H1 (cell line): Measurements from ENCODE around the gene BTD. TPM values are rescaled to one million over a fixed set of nuclear protein-coding genes. Genes with fewer than 3 reads are reported as not detected.

ENCODE experiments used
- CTCF ChIA-PET: fragments of 300-600 bp; sonication (Branson Sonifier 250); formaldehyde crosslinking; loops from one replicate; lab custom pipeline; 2021; ENCODE audit not compliant: partially characterized antibody; lab: Charles Lee
- POLR2A ChIA-PET: fragments of 300-600 bp; sonication (Branson Sonifier 250); formaldehyde crosslinking; loops from one replicate; lab custom pipeline; 2021; ENCODE audit warnings: inconsistent platforms; ENCODE audit not compliant: partially characterized antibody; lab: Charles Lee
- DNase-seq, 2 experiments: peaks; one replicate each; pipeline versions ENCODE4 v3.0.0 to v3.0.0-alpha.2; 2010 to 2022; ENCODE audit warnings: low spot score in 2 of 2, low read depth in 1 of 2, mixed read lengths in 1 of 2
- FAIRE-seq: peaks from 2 replicates; lab custom pipeline; 2011; peaks lifted over from hg19 to GRCh38; lab: Jason Lieb, UNC
- H2AFZ ChIP-seq: 2 replicates; pipeline ENCODE4 v1.8.1; 2012; ENCODE audit warnings: low read length, inconsistent platforms
- H2AK5ac ChIP-seq: 2 replicates; pipeline ENCODE4 v1.6.1; 2013; ENCODE audit warnings: low read depth, low read length
- H2BK120ac ChIP-seq: replicated peaks from 2 replicates; pipeline ENCODE3; 2013; ENCODE audit warnings: low read depth, low read length, inconsistent platforms
- H2BK12ac ChIP-seq: 2 replicates; pipeline ENCODE4 v1.6.1; 2013; ENCODE audit warnings: low read depth, low read length
- H2BK15ac ChIP-seq: 2 replicates; pipeline ENCODE4 v1.6.1; 2013; ENCODE audit warnings: low read length
- H2BK20ac ChIP-seq: 2 replicates; pipeline ENCODE4 v1.6.1; 2013; ENCODE audit warnings: low read length
- H2BK5ac ChIP-seq: 2 replicates; pipeline ENCODE4 v1.6.1; 2013; ENCODE audit warnings: low read depth, low read length
- H3K14ac ChIP-seq: 2 replicates; pipeline ENCODE4 v1.6.1; 2013; ENCODE audit warnings: inconsistent platforms; ENCODE audit not compliant: insufficient read length
- H3K18ac ChIP-seq: 2 replicates; pipeline ENCODE4 v1.6.1; 2013; ENCODE audit warnings: low read length; ENCODE audit errors: extremely low read depth
- H3K23ac ChIP-seq: 2 replicates; pipeline ENCODE4 v1.6.1; 2013; ENCODE audit warnings: inconsistent platforms; ENCODE audit not compliant: insufficient read length
- H3K23me2 ChIP-seq: 2 replicates; pipeline ENCODE4 v1.6.1; 2013; ENCODE audit warnings: low read depth, low read length
- H3K27ac ChIP-seq: 2 replicates; pipeline ENCODE4 v1.6.1; 2011; ENCODE audit warnings: low read depth, low read length, inconsistent platforms
- H3K27me3 ChIP-seq, 4 experiments: replicated peaks in 1 of 4; 1 replicate in 1 of 4; 2 replicates in 3 of 4; pipeline versions ENCODE4 v1.6.1 to v1.8.1; 2011 to 2013; ENCODE audit warnings: low read length in 3 of 4, mild to moderate bottlenecking in 3 of 4, inconsistent platforms in 2 of 4, mixed read lengths in 2 of 4, moderate library complexity in 1 of 4; ENCODE audit not compliant: control insufficient read depth in 3 of 4, insufficient read depth in 3 of 4; ENCODE audit errors: extremely low read depth in 1 of 4
- H3K36me3 ChIP-seq, 4 experiments: 2 replicates each; pipeline versions ENCODE4 v1.6.1 to v1.8.1; 2011 to 2013; ENCODE audit warnings: mild to moderate bottlenecking in 4 of 4, low read length in 3 of 4, moderate library complexity in 2 of 4, control low read depth in 1 of 4, inconsistent platforms in 1 of 4; ENCODE audit not compliant: insufficient read depth in 4 of 4, control insufficient read depth in 2 of 4
- H3K4ac ChIP-seq: replicated peaks from 2 replicates; pipeline ENCODE3; 2013; ENCODE audit warnings: low read length, low read depth, mixed read lengths, inconsistent platforms; ENCODE audit not compliant: insufficient read length
- H3K4me1 ChIP-seq, 4 experiments: replicated peaks in 1 of 4; 1 replicate in 1 of 4; 2 replicates in 3 of 4; pipeline versions ENCODE4 v1.6.1 to v1.8.1; 2011 to 2013; ENCODE audit warnings: low read length in 3 of 4, inconsistent platforms in 2 of 4, mixed read lengths in 1 of 4; ENCODE audit not compliant: insufficient read depth in 4 of 4, control insufficient read depth in 3 of 4
- H3K4me2 ChIP-seq, 2 experiments: 2 replicates each; pipeline versions ENCODE4 v1.6.1 to v1.8.1; 2011 to 2013; ENCODE audit warnings: low read depth in 2 of 2, low read length in 2 of 2, control low read depth in 1 of 2, inconsistent platforms in 1 of 2, mild to moderate bottlenecking in 1 of 2; ENCODE audit not compliant: insufficient read depth in 1 of 2
- H3K4me3 ChIP-seq, 4 experiments: fragments of 200-600, 300-600 bp in 1 of 4; sonication (generic), shearing (Covaris generic), sonication (Bioruptor Twin) in 1 of 4; 2 replicates each; pipeline versions ENCODE4 v1.5.1 to v1.8.1; 2011 to 2016; ENCODE audit warnings: low read length in 4 of 4, low read depth in 3 of 4, control low read depth in 2 of 4, inconsistent platforms in 2 of 4, mild to moderate bottlenecking in 2 of 4, mixed read lengths in 1 of 4, moderate library complexity in 1 of 4; ENCODE audit not compliant: insufficient read depth in 2 of 4; ENCODE audit errors: extremely low read depth in 1 of 4
- H3K56ac ChIP-seq: replicated peaks from 2 replicates; pipeline ENCODE3; 2013; ENCODE audit warnings: low read depth, mild to moderate bottlenecking, mixed read lengths, low read length, inconsistent platforms; ENCODE audit not compliant: insufficient read length
- H3K79me1 ChIP-seq: 2 replicates; pipeline ENCODE4 v1.6.1; 2013; ENCODE audit warnings: low read depth, low read length, control low read depth
- H3K79me2 ChIP-seq, 2 experiments: 2 replicates each; pipeline versions ENCODE4 v1.6.1 to v1.8.1; 2012 to 2013; ENCODE audit warnings: low read length in 2 of 2, mild to moderate bottlenecking in 2 of 2, inconsistent platforms in 1 of 2; ENCODE audit not compliant: insufficient read depth in 2 of 2, control insufficient read depth in 1 of 2
- H3K9ac ChIP-seq, 4 experiments: replicated peaks in 1 of 4; 1 replicate in 1 of 4; 2 replicates in 3 of 4; pipeline versions ENCODE4 v1.6.1 to v1.8.1; 2011 to 2013; ENCODE audit warnings: low read depth in 3 of 4, low read length in 3 of 4, control low read depth in 2 of 4, mild to moderate bottlenecking in 2 of 4, moderate library complexity in 2 of 4, inconsistent platforms in 1 of 4; ENCODE audit errors: extremely low read depth in 1 of 4
- H3K9me3 ChIP-seq, 2 experiments: 2 replicates each; pipeline versions ENCODE4 v1.6.1 to v1.8.1; 2012 to 2013; ENCODE audit warnings: mild to moderate bottlenecking in 2 of 2, moderate library complexity in 2 of 2, control low read depth in 1 of 2, inconsistent platforms in 1 of 2, low read depth in 1 of 2, low read length in 1 of 2, mixed read lengths in 1 of 2; ENCODE audit not compliant: insufficient read depth in 2 of 2
- H4K20me1 ChIP-seq, 2 experiments: replicated peaks in 1 of 2; 2 replicates each; pipeline versions ENCODE3 to v1.8.1; 2011 to 2013; ENCODE audit warnings: inconsistent platforms in 2 of 2, low read length in 2 of 2, mild to moderate bottlenecking in 1 of 2; ENCODE audit not compliant: insufficient read depth in 2 of 2, control insufficient read depth in 1 of 2
- H4K5ac ChIP-seq: 2 replicates; pipeline ENCODE4 v1.6.1; 2013; ENCODE audit warnings: low read length, low read depth, mixed read lengths, inconsistent platforms; ENCODE audit not compliant: insufficient read length
- H4K8ac ChIP-seq: 2 replicates; pipeline ENCODE4 v1.8.0; 2013; ENCODE audit warnings: mild to moderate bottlenecking, moderate library complexity, low read length, inconsistent platforms; ENCODE audit not compliant: insufficient read depth; ENCODE audit errors: extremely low read depth
- H4K91ac ChIP-seq: replicated peaks from 2 replicates; pipeline ENCODE3; 2013; ENCODE audit warnings: low read length, mixed read lengths, inconsistent platforms; ENCODE audit not compliant: insufficient read length
- ATF2 ChIP-seq: IDR thresholded peaks from 2 replicates; pipeline ENCODE4 v1.6.1; 2012; ENCODE audit warnings: low read length, inconsistent platforms
- KDM4A ChIP-seq: IDR thresholded peaks from one replicate; pipeline ENCODE4 v1.7.1; 2012; ENCODE audit warnings: low read depth, mild to moderate bottlenecking, moderate library complexity, low read length, inconsistent platforms; ENCODE audit not compliant: severe bottlenecking
- MAFK ChIP-seq: IDR thresholded peaks from 2 replicates; pipeline ENCODE4 v1.6.1; 2012; ENCODE audit warnings: low read depth, mild to moderate bottlenecking, improper control_type of control experiment, low read length
- RXRA ChIP-seq: IDR thresholded peaks from 2 replicates; pipeline ENCODE4 v1.6.1; 2011; ENCODE audit warnings: low read depth, mild to moderate bottlenecking, low read length, moderate library complexity; ENCODE audit not compliant: insufficient read depth
- WGBS, 2 experiments: shearing (Covaris generic) in 1 of 2; methylation state at CpG; one replicate each; pipeline versions ENCODE4 v1.1.6 to v1.1.7; 2013 to 2015; ENCODE audit warnings: low lambda C conversion rate in 2 of 2, mixed read lengths in 2 of 2, inconsistent platforms in 1 of 2, low coverage in 1 of 2, missing lambda C conversion rate in 1 of 2; ENCODE audit not compliant: insufficient replicate concordance in 2 of 2, insufficient coverage in 1 of 2, insufficient read length in 1 of 2; ENCODE audit errors: extremely low coverage in 1 of 2, missing lambda C conversion rate in 1 of 2; 5-methylcytosine and 5-hydroxymethylcytosine counted together
- polyA plus RNA-seq, 7 experiments: library from polyadenylated mRNA; depleted of rRNA in 3 of 7; stranded (reverse) in 5 of 7; unstranded in 2 of 7; fragments of >200 nt in 5 of 7; fragments of 200-250 nt in 2 of 7; gene quantifications; 1 replicate in 5 of 7; 2 replicates in 1 of 7; 4 replicates in 1 of 7; pipeline versions ENCODE4 v1.2.1 to v1.2.3, GENCODE V29; 2011 to 2013; ENCODE audit warnings: missing spikeins in 2 of 7, mixed read lengths in 2 of 7
- total RNA-seq: library from RNA; stranded (reverse); fragmentation: NEBNext Ultra II Directional; extraction: Animal tissue kit (Norgen Biotek cat#: 25700); gene quantifications from 2 replicates; pipeline ENCODE4 v1.2.1, GENCODE V29; 2021

Gene BTD
- total and polyA plus RNA-seq, 2 of the 8 experiments (the other 6 are each of a cell fraction or from before 2014, with no cell fraction given): 21.8 to 36.7 TPM

- TF ChIP-seq RXRA (no peak), KDM4A (no peak), ATF2 (no peak), MAFK (no peak)
- H3K79me1 ChIP-seq: no peaks in the 10 kb centered on the region
- no peak overlapping the region for H3K9ac ChIP-seq
- no peak overlapping the region for H3K14ac ChIP-seq
- FAIRE-seq (no peak), DNase-seq (no peak)
- H3K4me3 ChIP-seq: no peak overlapping the region
- POLR2A ChIA-PET: no interaction called here
- no peak overlapping the region for H2BK12ac ChIP-seq
- no peak overlapping the region for H3K27ac ChIP-seq
- no peaks in the 10 kb centered on the region for H3K36me3 ChIP-seq
- no peak overlapping the region for H2BK20ac ChIP-seq
- no peak overlapping the region for H4K8ac ChIP-seq
- H3K27me3 ChIP-seq: no peaks in the 10 kb centered on the region
- H3K23ac ChIP-seq: no peak overlapping the region
- H3K23me2 ChIP-seq: no peaks in the 10 kb centered on the region
- H4K20me1 ChIP-seq: no peaks in the 10 kb centered on the region
- H3K4me2 ChIP-seq: no peak overlapping the region
- H3K9me3 ChIP-seq: peaks cover 3 to 4% of the 10 kb centered on the region in 2 experiments; a peak in 3 of 4 replicates
- H3K18ac ChIP-seq: no peak overlapping the region
- H2AK5ac ChIP-seq: no peak overlapping the region
- no peak overlapping the region for H2BK15ac ChIP-seq
- no peak overlapping the region for H3K4ac ChIP-seq
- peaks cover 0 to 3% of the 10 kb centered on the region in 2 experiments; a peak in 1 of 4 replicates for H3K79me2 ChIP-seq
- H2AFZ ChIP-seq: no peak overlapping the region
- no peaks in the 10 kb centered on the region for H3K4me1 ChIP-seq
- H4K5ac ChIP-seq: no peak overlapping the region
- H4K91ac ChIP-seq: no peak overlapping the region
- WGBS, 2 experiments: 92% methylated on average over 1 of the region's 1 CpG; no CpG with 5 or more reads in 1 of the 2 experiments
- no peak overlapping the region for H2BK120ac ChIP-seq
- no peak overlapping the region for H2BK5ac ChIP-seq
- CTCF ChIA-PET: interaction anchor here (0.6 kb wide), 1 partner anchor 266 kb away, joined by 3 read pairs; no protein-coding TSS in a partner anchor
- no peak overlapping the region for H3K56ac ChIP-seq
Measured at GRCh38 chr3:15614958-15615357, 13.4 kb downstream of the BTD start.
